Mucosa of rectum (tissue), 2 donors: ENCODE data around the gene MRPS5.
A peak's percentile ranks its signal among the peaks of the same experiment; 100 is the strongest.

Experiments
- H3K27ac ChIP-seq, 2 donors: one replicate each; pipeline ENCODE4 v1.7.0; 2013; ENCODE audit warnings: inconsistent platforms in 2 of 2, low read depth in 2 of 2, low read length in 2 of 2
- H3K27me3 ChIP-seq, 2 donors: one replicate each; pipeline ENCODE4 v1.7.0; 2013; ENCODE audit warnings: low read length in 2 of 2; ENCODE audit not compliant: control insufficient read depth in 2 of 2, insufficient read depth in 2 of 2
- H3K36me3 ChIP-seq, 2 donors: one replicate each; pipeline ENCODE4 v1.7.0; 2013; ENCODE audit warnings: low read length in 2 of 2; ENCODE audit not compliant: control insufficient read depth in 2 of 2, insufficient read depth in 2 of 2
- H3K4me1 ChIP-seq, 2 donors: one replicate each; pipeline ENCODE4 v1.7.0; 2013; ENCODE audit warnings: low read length in 2 of 2, mild to moderate bottlenecking in 1 of 2; ENCODE audit not compliant: control insufficient read depth in 2 of 2, insufficient read depth in 2 of 2
- H3K4me3 ChIP-seq, 2 donors: one replicate each; pipeline ENCODE4 v1.7.0; 2013; ENCODE audit warnings: low read length in 2 of 2
- H3K9ac ChIP-seq, 2 donors: one replicate each; pipeline ENCODE4 v1.7.0; 2013; ENCODE audit warnings: low read length in 2 of 2, low read depth in 1 of 2, mild to moderate bottlenecking in 1 of 2
- H3K9me3 ChIP-seq, 2 donors: one replicate each; pipeline ENCODE4 v1.7.0; 2013; ENCODE audit warnings: low read length in 2 of 2; ENCODE audit not compliant: control insufficient read depth in 2 of 2
- donor health status: healthy.
- donor health status: Normal muscosa, but diverticular disease.

Gene MRPS5

DNA sequence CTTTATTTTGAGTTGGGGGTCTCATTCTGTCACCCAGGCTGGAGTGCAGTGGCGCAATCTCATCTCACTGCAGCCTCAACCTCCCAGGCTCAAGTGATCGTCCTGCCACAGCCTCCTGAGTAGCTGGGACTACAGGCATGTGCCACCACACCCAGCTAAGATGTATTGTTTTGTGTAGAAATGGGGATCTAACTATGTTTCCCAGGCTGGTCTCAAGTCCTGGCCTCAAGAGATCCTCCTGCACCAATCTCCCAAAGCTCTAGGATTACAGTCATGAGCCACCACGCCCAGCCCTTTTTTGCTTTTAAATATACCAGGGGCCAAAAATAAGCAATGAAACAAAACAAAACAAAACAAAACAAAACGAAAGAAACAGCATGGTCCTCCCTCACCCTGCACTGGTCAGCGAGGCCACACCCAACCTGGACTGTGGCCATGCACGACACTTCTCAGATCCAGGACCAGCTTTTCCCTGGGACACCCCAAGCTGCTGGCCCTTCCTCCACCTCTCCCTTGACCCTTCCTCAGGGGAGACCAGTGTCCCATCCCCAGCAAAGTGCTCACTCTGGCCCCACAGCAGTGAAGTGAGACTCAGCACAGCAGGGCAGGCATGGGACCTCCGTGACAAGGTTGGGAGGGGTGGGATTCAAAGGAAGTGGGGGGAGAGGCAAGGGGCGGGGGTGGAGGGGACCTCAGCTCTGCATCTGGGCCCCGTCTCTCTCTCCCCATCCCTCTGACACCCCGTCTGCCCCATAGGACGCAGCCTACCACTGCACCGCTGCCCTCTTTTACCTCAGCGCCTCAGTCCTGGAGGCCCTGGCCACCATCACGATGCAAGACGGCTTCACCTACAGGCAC, 72.6 kb downstream of the MRPS5 start:
- H3K4me3 ChIP-seq, result no peak overlapping the region
- H3K27me3 ChIP-seq, result peaks cover 3 to 4% of the 10 kb centered on the region in 2 donors
- no peak overlapping the region for H3K27ac ChIP-seq
- H3K9me3 ChIP-seq, result no peaks in the 10 kb centered on the region
- H3K36me3 ChIP-seq, result no peaks in the 10 kb centered on the region
- no peaks in the 10 kb centered on the region for H3K4me1 ChIP-seq
- H3K9ac ChIP-seq, result no peak overlapping the region

DNA sequence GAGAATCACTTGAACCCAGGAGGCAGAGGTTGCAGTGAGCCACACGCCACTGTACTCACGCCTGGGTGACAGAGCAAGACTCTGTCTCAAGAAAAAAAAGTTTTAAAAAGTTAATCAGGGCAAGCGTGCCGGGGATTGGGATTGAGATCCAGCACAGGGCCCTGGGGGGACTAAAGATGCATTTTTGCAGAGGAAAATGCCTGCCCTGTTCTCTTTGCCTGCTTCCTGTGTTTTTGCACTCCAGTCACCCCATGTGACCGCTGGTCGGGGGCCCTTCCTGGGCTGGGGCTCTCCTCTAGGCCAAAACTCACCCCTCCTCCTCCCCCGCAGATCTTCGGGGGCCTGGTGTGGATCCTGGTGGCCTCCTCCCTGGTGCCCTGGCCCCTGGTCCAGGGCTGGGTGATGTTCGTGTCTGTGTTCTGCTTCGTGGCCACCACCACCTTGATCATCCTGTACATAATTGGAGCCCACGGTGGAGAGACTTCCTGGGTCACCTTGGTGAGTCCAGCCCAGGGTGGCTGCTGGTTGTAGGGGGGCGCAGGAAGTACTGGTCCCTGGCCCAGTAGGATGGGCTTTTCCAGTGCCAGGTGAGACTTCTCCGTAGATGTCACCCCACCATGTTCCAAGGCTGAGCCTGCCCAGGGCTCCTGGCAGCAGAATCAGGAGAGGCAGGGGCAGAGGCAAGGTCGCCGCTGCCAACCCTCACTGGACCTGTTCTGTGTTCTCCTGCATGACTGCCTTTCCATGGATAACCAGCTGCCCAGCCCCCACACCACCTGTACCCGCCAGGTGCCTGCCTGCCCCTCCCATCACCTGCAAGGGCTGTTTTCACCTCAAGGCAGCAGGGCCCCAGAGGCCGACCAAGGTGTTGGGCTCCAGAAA, 73.7 kb downstream of the MRPS5 start:
- Histone ChIP-seq H3K36me3 (no peaks in the 10 kb centered on the region), H3K4me3 (no peak overlapping the region), H3K9me3 (no peaks in the 10 kb centered on the region), H3K27me3 (peaks cover 2 to 9% of the 10 kb centered on the region in 2 donors), H3K27ac (no peak overlapping the region), H3K9ac (no peak overlapping the region), H3K4me1 (no peaks in the 10 kb centered on the region)

DNA sequence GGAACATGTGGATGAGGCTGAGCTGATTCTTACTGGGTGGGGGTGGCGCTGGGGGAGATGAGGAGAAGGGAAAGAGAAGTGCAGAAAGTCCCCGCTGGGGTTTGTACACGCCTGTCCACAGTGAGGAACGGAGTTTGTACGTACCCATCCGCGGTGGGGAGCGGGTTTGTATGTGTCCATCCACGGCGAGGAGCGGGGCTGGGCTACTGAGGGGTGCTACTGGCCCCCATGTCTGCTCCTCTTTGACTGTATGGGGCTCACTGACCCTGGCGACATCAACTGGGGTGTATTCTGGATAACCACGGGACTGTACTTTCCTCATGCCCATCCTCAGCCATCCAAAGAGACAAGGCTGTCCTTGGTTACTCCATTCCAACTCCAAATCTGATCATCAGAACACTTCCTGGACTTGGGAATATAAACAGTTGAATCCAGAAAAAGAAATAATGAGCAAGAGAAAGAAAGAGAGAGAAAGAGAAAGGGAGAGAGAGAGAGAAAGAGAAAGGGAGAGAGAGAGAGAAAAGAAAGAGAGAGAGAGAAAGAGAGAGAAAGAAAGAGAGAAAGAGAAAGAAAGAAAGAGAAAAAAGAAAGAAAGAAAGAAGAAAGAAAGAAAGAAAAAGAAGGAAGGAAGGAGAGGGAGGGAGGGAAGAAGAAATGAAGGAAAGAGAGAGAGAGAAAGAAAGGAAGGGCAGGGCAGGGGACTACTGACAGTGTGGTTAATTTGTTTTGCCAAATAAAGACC, 75.1 kb downstream of the MRPS5 start:
- H3K27me3 ChIP-seq, result peaks cover 2 to 9% of the 10 kb centered on the region in 2 donors
- H3K9ac ChIP-seq, result no peak overlapping the region
- H3K36me3 ChIP-seq, result no peaks in the 10 kb centered on the region
- H3K4me3 ChIP-seq, result no peak overlapping the region
- no peak overlapping the region for H3K27ac ChIP-seq
- no peaks in the 10 kb centered on the region for H3K4me1 ChIP-seq
- H3K9me3 ChIP-seq, result no peaks in the 10 kb centered on the region

DNA sequence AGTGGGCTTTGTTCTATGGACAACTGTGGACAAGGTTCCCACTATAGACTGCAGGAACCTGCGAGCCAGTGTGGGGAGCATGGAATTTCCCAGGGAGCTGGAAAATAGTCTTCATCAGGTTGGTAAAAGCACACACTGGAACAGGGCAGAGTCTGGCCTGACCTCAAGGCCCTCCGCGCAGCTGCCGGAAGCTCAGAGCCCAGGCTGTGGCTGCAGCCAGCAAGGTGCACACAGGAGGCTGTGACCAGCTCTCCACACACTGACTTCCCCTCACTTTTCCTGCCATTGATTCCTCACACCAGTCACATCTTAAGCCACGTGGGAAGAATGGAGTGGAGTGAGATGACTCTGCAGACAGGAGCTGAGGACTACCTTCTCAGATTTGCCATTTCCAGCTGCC, 77.0 kb downstream of the MRPS5 start:
- no peak overlapping the region for H3K4me3 ChIP-seq
- no peaks in the 10 kb centered on the region for H3K36me3 ChIP-seq
- H3K9ac ChIP-seq, result no peak overlapping the region
- H3K9me3 ChIP-seq, result no peaks in the 10 kb centered on the region
- H3K27me3 ChIP-seq, result peaks cover 2 to 13% of the 10 kb centered on the region in 2 donors
- H3K27ac ChIP-seq, result no peak overlapping the region
- no peaks in the 10 kb centered on the region for H3K4me1 ChIP-seq

DNA sequence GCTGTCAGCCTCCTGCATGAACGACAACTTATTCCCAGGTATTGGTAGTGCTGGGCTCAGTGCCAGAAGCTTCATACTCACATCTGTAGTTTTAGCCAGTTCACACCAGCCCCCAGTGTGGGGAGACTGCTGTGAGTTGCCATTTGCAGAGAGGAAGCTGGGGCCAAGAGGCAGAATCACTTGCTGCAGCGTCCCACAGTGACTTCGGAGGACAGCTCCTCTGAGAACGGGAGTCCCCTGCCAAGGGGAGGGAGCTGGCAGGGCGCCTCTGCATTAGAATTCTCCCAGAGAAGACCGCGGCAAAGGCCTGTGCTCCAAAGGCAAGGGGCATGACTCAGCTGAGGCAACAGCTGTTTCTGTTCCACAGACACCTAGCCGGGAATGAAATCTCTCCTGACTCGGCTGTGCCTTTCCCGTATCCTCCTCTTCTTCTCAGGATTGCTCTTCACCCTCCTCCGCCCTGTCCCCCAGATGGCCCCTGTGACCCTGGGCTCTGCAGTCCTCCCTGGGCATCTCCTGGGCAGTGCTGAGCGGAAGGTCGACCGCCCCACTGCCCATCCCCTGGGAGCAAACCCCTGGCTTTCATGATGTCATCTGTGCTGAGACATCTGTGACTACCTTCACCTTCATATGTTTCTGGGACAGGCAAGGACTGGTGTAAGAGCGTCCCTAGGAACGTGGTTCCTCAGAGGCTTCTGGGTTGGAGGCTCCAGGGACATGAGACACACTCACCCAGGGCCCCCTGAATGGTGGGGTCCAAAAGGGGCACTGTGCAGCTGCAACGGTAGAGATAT, 78.1 kb downstream of the MRPS5 start:
- no peak overlapping the region for H3K9ac ChIP-seq
- H3K4me3 ChIP-seq, result no peak overlapping the region
- H3K4me1 ChIP-seq, result no peaks in the 10 kb centered on the region
- peaks cover 2 to 13% of the 10 kb centered on the region in 2 donors for H3K27me3 ChIP-seq
- no peaks in the 10 kb centered on the region for H3K36me3 ChIP-seq
- H3K9me3 ChIP-seq, result no peaks in the 10 kb centered on the region
- H3K27ac ChIP-seq, result peak overlapping the region in 1 of 2 donors; percentile 18

DNA sequence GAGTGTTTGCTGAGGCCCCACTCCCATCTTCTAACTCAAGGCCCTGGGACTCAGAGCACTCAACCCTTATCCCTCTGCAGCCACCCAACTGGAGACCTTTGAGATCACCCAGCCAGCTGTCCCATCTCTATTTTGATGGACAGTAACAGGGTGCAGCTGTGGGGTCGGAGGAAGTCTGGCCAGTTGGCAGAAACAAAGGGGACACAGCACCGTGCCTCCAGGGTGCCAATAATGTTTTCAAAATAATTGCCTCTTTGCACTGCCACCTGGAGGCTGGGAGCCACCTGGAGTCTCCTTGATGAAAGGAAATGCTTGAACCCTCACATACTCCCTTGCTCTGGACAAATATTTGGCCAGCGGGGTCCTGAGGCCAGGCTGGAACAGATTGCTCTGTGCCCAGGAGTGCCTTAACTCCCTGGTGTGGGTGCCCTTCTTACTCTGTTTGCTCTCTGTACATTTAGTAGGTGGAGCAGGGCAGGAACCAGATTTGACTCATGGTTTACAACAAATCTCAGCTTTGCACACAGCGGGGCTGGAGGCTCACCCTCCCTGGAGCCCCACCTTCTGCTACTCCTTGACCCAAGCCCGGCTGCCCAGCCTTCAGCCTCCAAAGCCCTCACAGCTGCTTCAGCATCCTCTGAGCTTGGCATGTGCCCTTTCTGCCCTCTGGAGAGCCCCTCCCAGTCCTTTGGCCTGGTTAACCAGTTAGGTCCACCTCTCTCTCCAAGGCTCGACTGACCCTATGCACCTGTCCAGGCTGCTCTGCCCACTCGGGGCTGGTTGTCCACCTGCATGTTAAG, 78.9 kb downstream of the MRPS5 start:
- Histone ChIP-seq H3K27me3 (peaks cover 2 to 13% of the 10 kb centered on the region in 2 donors), H3K4me3 (no peak overlapping the region), H3K4me1 (no peaks in the 10 kb centered on the region), H3K9me3 (no peaks in the 10 kb centered on the region), H3K9ac (no peak overlapping the region), H3K27ac (no peak overlapping the region), H3K36me3 (no peaks in the 10 kb centered on the region)

DNA sequence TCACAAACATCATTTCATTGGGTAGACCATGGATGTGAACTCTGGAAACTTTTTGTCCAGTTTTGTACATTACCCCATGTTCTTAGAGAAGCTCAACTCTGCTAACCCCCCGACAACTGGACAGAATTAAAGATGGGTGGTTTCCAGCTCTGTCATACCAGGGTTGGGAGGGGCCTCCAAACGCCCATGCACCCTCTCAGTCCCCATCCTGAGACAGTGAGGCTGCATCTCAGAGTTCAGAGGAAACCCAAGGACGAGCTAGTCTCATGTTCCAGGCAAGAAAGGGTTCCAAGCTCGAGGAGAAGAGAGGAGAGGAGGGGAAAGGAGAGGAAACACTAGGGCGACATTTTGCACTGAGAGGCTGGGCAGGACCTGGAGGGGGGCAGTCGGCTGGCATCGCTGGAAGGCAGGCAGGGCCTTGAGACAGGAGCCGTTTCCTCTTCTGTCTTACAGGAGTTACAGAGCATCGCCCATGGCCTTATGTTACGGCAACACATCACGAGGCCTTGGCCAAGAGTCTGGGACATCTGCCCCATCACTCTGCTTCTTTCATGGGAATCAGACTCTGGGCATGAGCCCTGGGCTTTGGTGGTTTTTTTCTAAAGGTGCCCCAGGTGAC, 79.7 kb downstream of the MRPS5 start:
- Histone ChIP-seq H3K27ac (no peak overlapping the region), H3K36me3 (no peaks in the 10 kb centered on the region), H3K27me3 (peaks cover 2 to 13% of the 10 kb centered on the region in 2 donors), H3K4me3 (no peak overlapping the region), H3K9me3 (no peaks in the 10 kb centered on the region), H3K4me1 (no peaks in the 10 kb centered on the region), H3K9ac (no peak overlapping the region)

DNA sequence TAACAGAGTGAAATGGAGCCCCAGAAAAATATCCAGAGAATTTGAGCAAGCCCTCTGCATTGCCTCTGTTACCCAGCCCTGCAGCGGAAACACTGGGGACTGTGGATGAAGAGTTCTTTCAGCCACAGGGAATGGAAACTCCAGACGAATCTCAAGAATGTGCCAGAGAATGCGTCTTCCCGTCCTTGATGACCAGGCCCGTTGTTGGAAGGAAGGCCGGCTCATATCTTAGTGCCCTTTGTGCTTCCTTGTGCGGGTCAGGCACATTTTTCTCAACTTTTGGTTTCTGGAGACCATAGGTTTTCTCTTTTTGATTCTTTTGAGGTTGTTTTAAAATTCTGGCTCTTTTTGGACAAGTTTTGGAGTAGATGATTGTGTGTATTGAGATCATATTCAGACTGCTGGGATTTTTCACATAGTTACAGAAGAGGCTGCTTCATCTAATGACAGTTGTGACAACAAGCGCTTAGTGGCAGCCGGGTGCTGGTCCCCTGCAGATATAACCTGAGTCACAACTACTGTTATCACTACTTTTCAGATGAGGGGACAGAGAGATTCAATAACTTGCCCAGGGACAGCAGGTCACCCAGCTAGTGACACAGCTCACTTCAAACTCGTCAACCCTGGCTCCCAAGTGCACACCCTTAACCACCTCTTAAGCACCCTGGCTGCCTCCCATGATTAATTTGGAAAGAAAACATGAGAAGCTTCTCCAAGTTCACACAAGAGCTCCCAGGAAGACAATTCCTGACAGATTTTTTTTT, 80.4 kb downstream of the MRPS5 start:
- H3K9ac ChIP-seq, result no peak overlapping the region
- H3K27ac ChIP-seq, result no peak overlapping the region
- H3K4me1 ChIP-seq, result no peaks in the 10 kb centered on the region
- H3K9me3 ChIP-seq, result no peaks in the 10 kb centered on the region
- H3K27me3 ChIP-seq, result peaks cover 2 to 13% of the 10 kb centered on the region in 2 donors
- no peak overlapping the region for H3K4me3 ChIP-seq
- H3K36me3 ChIP-seq, result no peaks in the 10 kb centered on the region
